PC-3 (cell line): ENCODE data around the gene LGR4.

Source experiments
- EZH2 ChIP-seq: fragments of 300-600 bp; sonication (generic); IDR thresholded peaks from one replicate; pipeline ENCODE4 v1.6.1; 2017; ENCODE audit warnings: antibody characterized with exemption, mild to moderate bottlenecking, low read length; ENCODE audit not compliant: unreplicated experiment
- TF ChIP-seq, protein P1 (sequence below): fragments of 300-600 bp; sonication (generic); conservative IDR thresholded peaks from 2 replicates; pipeline ENCODE4 v1.5.1; 2017; ENCODE audit warnings: antibody characterized with exemption, low read depth, mild to moderate bottlenecking, low read length

DNA sequence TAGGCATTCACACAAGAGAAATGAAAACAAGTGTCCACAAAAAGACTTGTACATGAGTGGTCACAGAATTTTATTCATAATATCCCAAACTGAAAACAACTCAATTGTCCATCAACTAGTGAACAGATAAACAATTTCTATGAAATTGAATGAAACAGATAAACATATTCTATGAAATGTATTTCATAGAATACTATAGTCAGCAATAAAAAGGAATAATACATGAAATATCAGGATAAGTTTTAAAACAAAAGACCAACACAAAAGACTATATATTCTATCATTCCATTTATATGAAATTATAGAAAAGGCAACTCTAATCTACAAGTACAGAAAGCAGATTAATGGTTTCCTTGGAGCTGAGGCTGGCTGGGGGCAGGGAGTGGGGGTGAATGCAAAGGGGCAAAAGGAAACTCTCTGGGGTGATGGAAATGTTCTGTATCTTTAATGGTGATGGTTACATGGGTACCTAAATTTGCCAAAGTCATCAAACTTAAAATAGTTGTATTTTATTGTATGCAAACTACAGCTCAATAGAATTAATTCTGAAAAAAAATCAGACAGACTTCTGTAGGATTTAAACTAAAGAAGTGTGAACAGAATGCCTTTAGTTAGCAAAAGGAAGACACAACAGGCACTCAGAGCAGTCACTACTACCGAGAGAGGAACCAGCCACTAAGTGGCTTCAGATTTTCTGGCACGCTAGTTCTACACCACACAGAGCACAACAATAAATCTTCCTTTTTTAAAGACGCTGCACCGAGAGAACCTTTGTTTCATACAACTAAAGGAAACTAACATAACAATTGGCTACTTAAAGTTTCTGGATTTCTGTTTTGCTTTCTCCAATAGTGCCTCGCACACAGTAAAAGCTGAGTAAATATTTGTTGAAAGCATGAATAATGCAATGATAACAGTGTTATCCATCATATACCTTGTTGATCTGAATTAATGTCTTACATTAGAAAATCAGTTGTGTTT is 124.9 kb downstream of the LGR4 start:
- TF ChIP-seq, protein P1, sequence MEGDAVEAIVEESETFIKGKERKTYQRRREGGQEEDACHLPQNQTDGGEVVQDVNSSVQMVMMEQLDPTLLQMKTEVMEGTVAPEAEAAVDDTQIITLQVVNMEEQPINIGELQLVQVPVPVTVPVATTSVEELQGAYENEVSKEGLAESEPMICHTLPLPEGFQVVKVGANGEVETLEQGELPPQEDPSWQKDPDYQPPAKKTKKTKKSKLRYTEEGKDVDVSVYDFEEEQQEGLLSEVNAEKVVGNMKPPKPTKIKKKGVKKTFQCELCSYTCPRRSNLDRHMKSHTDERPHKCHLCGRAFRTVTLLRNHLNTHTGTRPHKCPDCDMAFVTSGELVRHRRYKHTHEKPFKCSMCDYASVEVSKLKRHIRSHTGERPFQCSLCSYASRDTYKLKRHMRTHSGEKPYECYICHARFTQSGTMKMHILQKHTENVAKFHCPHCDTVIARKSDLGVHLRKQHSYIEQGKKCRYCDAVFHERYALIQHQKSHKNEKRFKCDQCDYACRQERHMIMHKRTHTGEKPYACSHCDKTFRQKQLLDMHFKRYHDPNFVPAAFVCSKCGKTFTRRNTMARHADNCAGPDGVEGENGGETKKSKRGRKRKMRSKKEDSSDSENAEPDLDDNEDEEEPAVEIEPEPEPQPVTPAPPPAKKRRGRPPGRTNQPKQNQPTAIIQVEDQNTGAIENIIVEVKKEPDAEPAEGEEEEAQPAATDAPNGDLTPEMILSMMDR: no peak
- TF ChIP-seq EZH2: no peak
